Fibroblast of lung (primary cell): ENCODE results near the gene PCNT. TPM values are rescaled to one million over a fixed set of nuclear protein-coding genes. Genes with fewer than 3 reads are reported as not detected.
A peak's percentile ranks its signal among the peaks of the same experiment; 100 is the strongest.

ENCODE experiments used
- DNase-seq, 2 donors: peaks; one replicate each; pipeline versions ENCODE4 v3.0.0 to v3.0.0-alpha.2; 2010; ENCODE audit warnings: low read depth in 2 of 2
- H2AFZ ChIP-seq: 2 replicates; pipeline ENCODE4 v1.5.1; 2012; ENCODE audit warnings: low read length, control low read depth, inconsistent platforms
- H3K27ac ChIP-seq: 2 replicates; pipeline ENCODE4 v1.5.1; 2011; ENCODE audit warnings: low read length, control low read depth; ENCODE audit not compliant: insufficient read depth
- H3K27me3 ChIP-seq: 2 replicates; pipeline ENCODE4 v1.5.1; 2011; ENCODE audit warnings: mild to moderate bottlenecking, low read length; ENCODE audit not compliant: control insufficient read depth, insufficient read depth
- H3K36me3 ChIP-seq: 2 replicates; pipeline ENCODE4 v1.5.1; 2011; ENCODE audit warnings: low read length; ENCODE audit not compliant: control insufficient read depth, insufficient read depth
- H3K4me1 ChIP-seq: 2 replicates; pipeline ENCODE4 v1.5.1; 2011; ENCODE audit warnings: low read length; ENCODE audit not compliant: control insufficient read depth, insufficient read depth; ENCODE audit errors: extremely low read depth
- H3K4me2 ChIP-seq: 2 replicates; pipeline ENCODE4 v1.5.1; 2011; ENCODE audit warnings: low read length, control low read depth; ENCODE audit not compliant: insufficient read depth; ENCODE audit errors: extremely low read depth
- H3K4me3 ChIP-seq, 4 experiments: fragments of 200-600 bp in 1 of 4; sonication (generic) in 1 of 4; replicated peaks in 1 of 4; 2 replicates each; pipeline ENCODE4 v1.5.1; 2011 to 2016; ENCODE audit warnings: low read length in 4 of 4, low read depth in 3 of 4, mild to moderate bottlenecking in 3 of 4, control low read depth in 2 of 4, inconsistent platforms in 1 of 4, mixed read lengths in 1 of 4; ENCODE audit not compliant: insufficient read depth in 1 of 4; ENCODE audit errors: control extremely low read depth in 1 of 4
- H3K79me2 ChIP-seq: 2 replicates; pipeline ENCODE4 v1.5.1; 2012; ENCODE audit warnings: mild to moderate bottlenecking, low read length, inconsistent platforms; ENCODE audit not compliant: control insufficient read depth, insufficient read depth
- H3K9ac ChIP-seq: 2 replicates; pipeline ENCODE4 v1.5.1; 2011; ENCODE audit warnings: mild to moderate bottlenecking, low read length, control low read depth; ENCODE audit not compliant: insufficient read depth
- H3K9me3 ChIP-seq: 2 replicates; pipeline ENCODE4 v1.5.1; 2012; ENCODE audit warnings: low read depth, low read length; ENCODE audit not compliant: control insufficient read depth, insufficient read depth
- H4K20me1 ChIP-seq: 2 replicates; pipeline ENCODE4 v1.5.1; 2011; ENCODE audit warnings: low read length; ENCODE audit not compliant: control insufficient read depth, insufficient read depth; ENCODE audit errors: extremely low read depth
- CTCF ChIP-seq, 2 donors: IDR thresholded peaks in 1 of 2; conservative IDR thresholded peaks in 1 of 2; 1 replicate in 1 of 2; 2 replicates in 1 of 2; pipeline ENCODE4 v1.5.1; 2011 to 2012; ENCODE audit warnings: low read length in 2 of 2, control low read depth in 1 of 2, inconsistent platforms in 1 of 2, low read depth in 1 of 2, mild to moderate bottlenecking in 1 of 2
- EZH2 ChIP-seq: IDR thresholded peaks from 2 replicates; pipeline ENCODE4 v1.5.1; 2012; ENCODE audit warnings: low read length, control low read depth, mild to moderate bottlenecking; ENCODE audit errors: missing control alignments
- polyA minus RNA-seq: library from RNA; depleted of rRNA, polyadenylated mRNA; stranded (reverse); fragments of >200 nt; gene quantifications from 2 replicates; pipeline ENCODE4 v1.2.3, GENCODE V29; 2011; ENCODE audit warnings: low replicate concordance
- polyA plus RNA-seq, 2 donors: library from polyadenylated mRNA; depleted of rRNA in 1 of 2; stranded (reverse) in 1 of 2; unstranded in 1 of 2; fragments of >200 nt; gene quantifications; 2 replicates each; pipeline ENCODE4 v1.2.1, GENCODE V29; 2011 to 2012; ENCODE audit warnings: missing spikeins in 1 of 2
- total RNA-seq: library from RNA; depleted of rRNA; stranded (reverse); fragments of >200 nt; gene quantifications from 2 replicates; pipeline ENCODE4 v1.2.1, GENCODE V29; 2014

The PCNT gene, protein sequence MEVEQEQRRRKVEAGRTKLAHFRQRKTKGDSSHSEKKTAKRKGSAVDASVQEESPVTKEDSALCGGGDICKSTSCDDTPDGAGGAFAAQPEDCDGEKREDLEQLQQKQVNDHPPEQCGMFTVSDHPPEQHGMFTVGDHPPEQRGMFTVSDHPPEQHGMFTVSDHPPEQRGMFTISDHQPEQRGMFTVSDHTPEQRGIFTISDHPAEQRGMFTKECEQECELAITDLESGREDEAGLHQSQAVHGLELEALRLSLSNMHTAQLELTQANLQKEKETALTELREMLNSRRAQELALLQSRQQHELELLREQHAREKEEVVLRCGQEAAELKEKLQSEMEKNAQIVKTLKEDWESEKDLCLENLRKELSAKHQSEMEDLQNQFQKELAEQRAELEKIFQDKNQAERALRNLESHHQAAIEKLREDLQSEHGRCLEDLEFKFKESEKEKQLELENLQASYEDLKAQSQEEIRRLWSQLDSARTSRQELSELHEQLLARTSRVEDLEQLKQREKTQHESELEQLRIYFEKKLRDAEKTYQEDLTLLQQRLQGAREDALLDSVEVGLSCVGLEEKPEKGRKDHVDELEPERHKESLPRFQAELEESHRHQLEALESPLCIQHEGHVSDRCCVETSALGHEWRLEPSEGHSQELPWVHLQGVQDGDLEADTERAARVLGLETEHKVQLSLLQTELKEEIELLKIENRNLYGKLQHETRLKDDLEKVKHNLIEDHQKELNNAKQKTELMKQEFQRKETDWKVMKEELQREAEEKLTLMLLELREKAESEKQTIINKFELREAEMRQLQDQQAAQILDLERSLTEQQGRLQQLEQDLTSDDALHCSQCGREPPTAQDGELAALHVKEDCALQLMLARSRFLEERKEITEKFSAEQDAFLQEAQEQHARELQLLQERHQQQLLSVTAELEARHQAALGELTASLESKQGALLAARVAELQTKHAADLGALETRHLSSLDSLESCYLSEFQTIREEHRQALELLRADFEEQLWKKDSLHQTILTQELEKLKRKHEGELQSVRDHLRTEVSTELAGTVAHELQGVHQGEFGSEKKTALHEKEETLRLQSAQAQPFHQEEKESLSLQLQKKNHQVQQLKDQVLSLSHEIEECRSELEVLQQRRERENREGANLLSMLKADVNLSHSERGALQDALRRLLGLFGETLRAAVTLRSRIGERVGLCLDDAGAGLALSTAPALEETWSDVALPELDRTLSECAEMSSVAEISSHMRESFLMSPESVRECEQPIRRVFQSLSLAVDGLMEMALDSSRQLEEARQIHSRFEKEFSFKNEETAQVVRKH (N-terminal part only)
- total RNA-seq (15.7 and 26.1 TPM in 2 replicates), polyA plus RNA-seq (7.4 and 11.1 TPM in 2 replicates), polyA minus RNA-seq (33.4 and 56.0 TPM in 2 replicates)
- polyA plus RNA-seq (2012) = 9.9 and 12.6 TPM in 2 replicates

DNA sequence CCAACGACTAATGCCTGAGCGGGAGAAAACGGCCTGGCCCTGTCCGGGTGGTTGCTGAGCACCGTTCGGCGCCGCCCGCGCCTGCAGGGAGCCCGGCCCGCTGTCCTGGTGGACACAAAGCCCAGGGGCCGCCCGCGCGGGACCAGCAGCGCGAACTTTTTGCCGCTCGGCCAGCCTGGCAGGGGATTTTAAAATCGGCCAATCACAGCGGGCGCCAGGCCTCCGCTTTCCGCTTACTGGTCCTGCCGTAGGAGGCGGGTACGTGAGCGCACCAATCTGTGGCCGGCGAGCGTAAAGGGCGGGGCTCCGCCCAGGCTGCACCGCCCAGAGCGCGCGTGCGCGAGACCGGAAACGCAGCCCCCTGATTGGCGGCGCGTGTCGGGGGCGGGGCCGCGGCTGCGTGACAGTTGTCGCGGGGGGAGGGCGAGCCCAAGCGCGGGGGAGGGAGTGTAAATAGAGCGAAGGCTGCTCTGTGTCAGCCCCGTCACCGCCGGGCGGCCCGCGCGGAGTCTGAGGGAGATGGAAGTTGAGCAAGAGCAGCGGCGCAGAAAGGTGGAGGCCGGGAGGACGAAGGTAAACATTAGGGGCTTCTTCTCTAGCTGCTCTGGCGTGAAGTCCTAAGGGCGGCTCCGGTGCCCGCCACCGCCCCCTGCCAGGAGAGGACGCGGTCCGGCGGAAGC lies at the start of gene PCNT, which contains the start of gene C21orf58:
PCNT (plus strand) TSS at position 447 of the 680 bp plus-strand sequence; CDS start at position 520, 73 bp downstream.
C21orf58 (minus strand) TSS at position 161 of the 680 bp plus-strand sequence. CDS start 1,132 bp downstream, outside the sequence.
- no peaks in the 10 kb centered on the region for H3K9me3 ChIP-seq
- peaks cover 66% of the 10 kb centered on the region for H3K79me2 ChIP-seq
- no peak for TF ChIP-seq EZH2
- no peak for TF ChIP-seq CTCF (conservative IDR thresholded peaks at IDR 0.05 in 1 of 2, IDR thresholded peaks at IDR 0.05 in 1 of 2; ENCODE audit: low read depth in 1 of 2, low read length in 2 of 2)
- peaks cover 17% of the 10 kb centered on the region for H3K4me1 ChIP-seq
- H3K36me3 ChIP-seq = peaks cover 4% of the 10 kb centered on the region
- no peaks in the 10 kb centered on the region for H3K27me3 ChIP-seq
- H4K20me1 ChIP-seq = no peaks in the 10 kb centered on the region
- H3K9ac ChIP-seq = peak within 1 kb of the TSS; percentile 93
- peak within 1 kb of the TSS; percentile 96 for H3K4me2 ChIP-seq
- peak within 1 kb of the TSS; percentile 95 for H3K27ac ChIP-seq
- peak; percentile 97 for DNase-seq
- H3K4me3 ChIP-seq = peak within 1 kb of the TSS; percentile 86 to 97 (median 94)
- H2AFZ ChIP-seq = peak within 1 kb of the TSS; percentile 81

DNA sequence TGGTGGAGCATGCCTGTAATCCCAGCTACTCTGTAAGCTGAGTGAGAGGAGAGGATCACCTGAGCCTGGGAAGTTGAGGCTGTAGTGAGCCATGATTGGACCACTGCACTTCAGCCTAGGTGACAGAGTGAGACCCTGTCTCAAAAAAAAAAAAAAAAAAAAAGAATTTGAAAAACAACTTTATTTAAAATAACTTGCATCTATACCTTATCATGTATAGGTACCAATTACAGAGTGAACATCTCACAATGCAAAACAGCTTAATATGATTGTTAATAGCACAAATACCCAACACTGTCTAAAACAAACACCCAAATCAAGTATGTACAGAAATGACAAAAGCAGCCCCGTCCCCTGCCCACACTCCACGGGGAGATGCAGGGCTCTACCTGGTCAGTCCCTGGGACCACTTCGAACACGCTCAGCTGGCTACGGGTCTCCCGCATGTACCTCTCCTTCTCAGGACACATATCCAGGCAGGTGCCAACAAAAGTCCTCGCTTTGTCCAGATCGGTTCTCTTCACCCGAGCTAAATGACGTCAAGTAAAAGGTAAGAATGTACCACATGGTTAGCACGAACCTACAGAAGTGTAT lies 49.1 kb upstream of the PCNT start:
- no peak for TF ChIP-seq EZH2
- TF ChIP-seq CTCF (conservative IDR thresholded peaks at IDR 0.05 in 1 of 2, IDR thresholded peaks at IDR 0.05 in 1 of 2; ENCODE audit: low read depth in 1 of 2, low read length in 2 of 2) = no peak
- no peaks in the 10 kb centered on the region for H3K27me3 ChIP-seq
- H4K20me1 ChIP-seq = no peaks in the 10 kb centered on the region
- H3K4me3 ChIP-seq = no peak overlapping the region
- H3K27ac ChIP-seq = no peak overlapping the region
- peaks cover 2% of the 10 kb centered on the region for H3K79me2 ChIP-seq
- no peak overlapping the region for H2AFZ ChIP-seq
- no peaks in the 10 kb centered on the region for H3K9me3 ChIP-seq
- peaks cover 25% of the 10 kb centered on the region for H3K36me3 ChIP-seq
- H3K9ac ChIP-seq = no peak overlapping the region
- H3K4me2 ChIP-seq = no peak overlapping the region
- no peak for DNase-seq
- no peaks in the 10 kb centered on the region for H3K4me1 ChIP-seq
